ENCODE results near the gene AQP9.

- no peak for TF ChIP-seq ARNTL (CRISPR knock-in tag; IDR thresholded peaks at IDR 0.05; ENCODE audit: borderline replicate concordance, low read depth)
- no peak for TF ChIP-seq CSDC2 (CRISPR knock-in tag; IDR thresholded peaks at IDR 0.05)
- TF ChIP-seq ZNF70 (CRISPR knock-in tag; IDR thresholded peaks at IDR 0.05) = no peak
- no peak for TF ChIP-seq ZFP30 (CRISPR knock-in tag; IDR thresholded peaks at IDR 0.05)
- TF ChIP-seq SNAI2 (CRISPR knock-in tag; IDR thresholded peaks at IDR 0.05) = no peak
Measured at GRCh38 chr15:58138106-58138505, at the start of gene AQP9.
